Natural killer cell (primary cell): ENCODE results near the gene SH3BP4. TPM values are rescaled to one million over a fixed set of nuclear protein-coding genes. Genes with fewer than 3 reads are reported as not detected.

Source experiments
- ATAC-seq, 3 donors: fragments of 150-1000 bp in 2 of 3; fragments of 200-7000 bp in 1 of 3; cut with Tn5 transposase; 1 replicate in 1 of 3; 2 replicates in 2 of 3; pipeline ENCODE4 v1.10.0; 2021; ENCODE audit warnings: mild to moderate bottlenecking in 2 of 3, moderate library complexity in 2 of 3
- DNase-seq, 2 donors: peaks; one replicate each; pipeline versions ENCODE4 v3.0.0 to v3.0.0-alpha.2; 2013 to 2021; ENCODE audit warnings: mixed read lengths in 1 of 2
- H3K27ac ChIP-seq: one replicate; pipeline ENCODE4 v1.5.1; 2013; ENCODE audit warnings: mild to moderate bottlenecking, low read length
- H3K27me3 ChIP-seq: one replicate; pipeline ENCODE4 v1.6.1; 2013; ENCODE audit warnings: low read length; ENCODE audit not compliant: control insufficient read depth, insufficient read depth
- H3K36me3 ChIP-seq: one replicate; pipeline ENCODE4 v1.6.1; 2013; ENCODE audit warnings: low read length; ENCODE audit not compliant: control insufficient read depth, insufficient read depth
- H3K4me1 ChIP-seq: one replicate; pipeline ENCODE4 v1.6.1; 2013; ENCODE audit warnings: low read length; ENCODE audit not compliant: control insufficient read depth, insufficient read depth
- H3K4me3 ChIP-seq: one replicate; pipeline ENCODE4 v1.5.1; 2013; ENCODE audit warnings: low read length
- H3K9me3 ChIP-seq: one replicate; pipeline ENCODE4 v1.6.1; 2013; ENCODE audit warnings: low read length; ENCODE audit not compliant: control insufficient read depth, insufficient read depth
- H3K27ac Mint-ChIP-seq, 2 donors: one replicate each; pipeline ENCODE4 v1.8.0; 2022; ENCODE audit warnings: mild to moderate bottlenecking in 2 of 2, mixed read lengths in 2 of 2, moderate library complexity in 1 of 2
- H3K27me3 Mint-ChIP-seq, 2 donors: one replicate each; pipeline ENCODE4 v1.8.0; 2022; ENCODE audit warnings: low read depth in 2 of 2, mixed read lengths in 2 of 2
- H3K36me3 Mint-ChIP-seq: one replicate; pipeline ENCODE4 v1.8.0; 2022; ENCODE audit warnings: mixed read lengths
- H3K4me1 Mint-ChIP-seq, 2 donors: one replicate each; pipeline ENCODE4 v1.8.0; 2022; ENCODE audit warnings: mixed read lengths in 2 of 2
- H3K4me3 Mint-ChIP-seq: one replicate; pipeline ENCODE4 v1.8.0; 2022; ENCODE audit warnings: mild to moderate bottlenecking, moderate library complexity, mixed read lengths
- H3K9me3 Mint-ChIP-seq, 2 donors: one replicate each; pipeline ENCODE4 v1.8.0; 2022; ENCODE audit warnings: mixed read lengths in 2 of 2
- WGBS: methylation state at CpG from one replicate; pipeline ENCODE4 v1.1.7; 2013; ENCODE audit warnings: missing lambda C conversion rate; ENCODE audit not compliant: insufficient coverage; 5-methylcytosine and 5-hydroxymethylcytosine counted together
- intact Hi-C: fragments of 100-400 bp; cut with micrococcal nuclease; formaldehyde crosslinking; loops from one replicate; pipeline ENCODE4 v1.14.2; 2022
- total RNA-seq, 4 donors: library from RNA; stranded (reverse); fragments of 120-200 nt in 1 of 4; gene quantifications; one replicate each; pipeline versions ENCODE4 v1.2.3 to v1.2.4, GENCODE V29; 2013 to 2022
- TF ChIP-seq, protein P1 (sequence below): fragments of 200-600 bp; IDR thresholded peaks from one replicate; pipeline ENCODE4 v1.8.0; 2022; ENCODE audit warnings: antibody characterized with exemption

The SH3BP4 gene
- total RNA-seq, 3 donors from 2014 or later (not counting 1 experiment from before 2014, with no cell fraction given): 0.39 to 2.6 (median 1.0) TPM

DNA sequence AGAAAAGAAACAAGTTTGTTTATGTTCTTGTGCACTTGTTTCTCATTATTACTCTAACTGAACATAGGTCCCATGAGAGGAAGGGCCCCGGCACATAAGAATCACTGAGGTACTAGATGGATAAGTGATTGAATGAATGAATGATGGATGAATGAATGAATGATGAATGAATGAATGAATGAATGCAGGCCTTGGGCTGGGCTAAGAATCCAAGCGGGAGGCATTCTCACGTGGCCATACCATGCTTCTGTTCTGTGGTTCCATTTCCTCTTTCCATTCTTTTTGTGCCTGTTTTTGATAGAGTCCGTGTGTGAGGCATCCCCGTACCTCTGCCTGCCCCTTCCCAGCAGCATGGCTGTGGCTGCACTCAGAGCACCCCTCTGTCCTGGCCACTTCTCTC lies 94.8 kb downstream of the SH3BP4 start:
- Histone ChIP-seq H3K36me3 (no peaks in the 10 kb centered on the region), H3K9me3 (no peaks in the 10 kb centered on the region), H3K27me3 (no peaks in the 10 kb centered on the region), H3K4me3 (no peak overlapping the region), H3K27ac (no peak overlapping the region), H3K4me1 (peaks cover 49% of the 10 kb centered on the region)
- 87% methylated on average over 5 of the region's 5 CpGs for WGBS
- intact Hi-C loops: no loop called here
- no peak for ATAC-seq
- no peak for DNase-seq
- Mint-ChIP-seq H3K4me1 (peaks cover 15 to 31% of the 10 kb centered on the region in 2 donors), H3K9me3 (no peaks in the 10 kb centered on the region), H3K27me3 (peaks cover 4 to 22% of the 10 kb centered on the region in 2 donors), H3K27ac (no peak overlapping the region), H3K4me3 (no peak overlapping the region), H3K36me3 (no peaks in the 10 kb centered on the region)
- TF ChIP-seq, protein P1, sequence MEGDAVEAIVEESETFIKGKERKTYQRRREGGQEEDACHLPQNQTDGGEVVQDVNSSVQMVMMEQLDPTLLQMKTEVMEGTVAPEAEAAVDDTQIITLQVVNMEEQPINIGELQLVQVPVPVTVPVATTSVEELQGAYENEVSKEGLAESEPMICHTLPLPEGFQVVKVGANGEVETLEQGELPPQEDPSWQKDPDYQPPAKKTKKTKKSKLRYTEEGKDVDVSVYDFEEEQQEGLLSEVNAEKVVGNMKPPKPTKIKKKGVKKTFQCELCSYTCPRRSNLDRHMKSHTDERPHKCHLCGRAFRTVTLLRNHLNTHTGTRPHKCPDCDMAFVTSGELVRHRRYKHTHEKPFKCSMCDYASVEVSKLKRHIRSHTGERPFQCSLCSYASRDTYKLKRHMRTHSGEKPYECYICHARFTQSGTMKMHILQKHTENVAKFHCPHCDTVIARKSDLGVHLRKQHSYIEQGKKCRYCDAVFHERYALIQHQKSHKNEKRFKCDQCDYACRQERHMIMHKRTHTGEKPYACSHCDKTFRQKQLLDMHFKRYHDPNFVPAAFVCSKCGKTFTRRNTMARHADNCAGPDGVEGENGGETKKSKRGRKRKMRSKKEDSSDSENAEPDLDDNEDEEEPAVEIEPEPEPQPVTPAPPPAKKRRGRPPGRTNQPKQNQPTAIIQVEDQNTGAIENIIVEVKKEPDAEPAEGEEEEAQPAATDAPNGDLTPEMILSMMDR: no peak

DNA sequence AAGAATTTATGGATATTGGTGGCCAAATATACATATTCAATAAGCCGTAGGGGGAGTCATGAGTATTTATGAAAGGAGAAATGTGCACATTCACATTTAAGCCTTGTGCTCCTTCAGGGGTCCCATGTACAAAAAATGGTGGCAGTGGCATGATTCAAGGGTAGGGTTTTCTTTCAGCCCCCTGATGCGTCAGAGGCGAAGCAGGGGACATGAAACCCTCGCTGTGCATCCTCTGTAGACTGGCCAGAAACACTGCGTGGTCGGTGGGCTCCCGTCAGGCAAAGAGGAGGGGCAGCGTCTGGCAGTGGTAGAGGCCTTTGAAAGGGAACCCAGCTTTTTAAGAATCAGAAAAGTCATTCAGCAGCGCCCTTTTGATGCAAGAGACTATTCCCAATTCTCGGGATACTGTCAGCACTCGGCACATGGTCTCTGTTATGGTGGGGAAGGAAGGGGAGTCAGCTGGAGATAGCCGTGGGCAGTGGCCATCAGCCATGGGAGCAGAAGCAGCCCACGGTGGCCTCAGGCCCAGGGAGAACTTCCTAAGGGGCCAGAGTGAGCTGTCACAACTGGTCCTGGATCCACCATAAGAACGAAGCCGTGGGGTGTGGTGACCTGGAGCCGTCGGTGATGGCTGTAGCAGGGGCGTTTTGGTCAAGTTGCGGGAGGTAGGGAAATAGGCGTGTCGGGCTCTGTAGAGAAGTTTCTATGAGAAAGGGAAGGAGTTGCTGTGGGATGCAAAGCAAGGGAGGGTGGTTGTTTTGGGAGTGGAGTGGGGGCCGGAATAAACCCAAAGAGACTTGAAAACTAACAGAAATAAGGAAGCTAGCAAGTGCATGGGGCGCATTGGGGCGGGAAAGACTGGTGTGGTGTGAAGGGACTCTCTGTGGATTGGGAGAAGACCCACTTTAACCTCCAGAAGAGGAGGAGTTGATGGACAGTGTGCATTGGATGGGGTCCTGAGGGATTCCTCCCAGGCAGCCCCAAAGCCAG lies 95.6 kb downstream of the SH3BP4 start:
- H3K36me3 Mint-ChIP-seq: no peaks in the 10 kb centered on the region
- Histone ChIP-seq H3K36me3 (no peaks in the 10 kb centered on the region), H3K9me3 (no peaks in the 10 kb centered on the region), H3K27ac (no peak overlapping the region), H3K4me3 (no peak overlapping the region), H3K4me1 (peaks cover 49% of the 10 kb centered on the region), H3K27me3 (no peaks in the 10 kb centered on the region)
- DNase-seq: no peak
- H3K4me1 Mint-ChIP-seq: peaks cover 18 to 37% of the 10 kb centered on the region in 2 donors
- ATAC-seq: no peak
- TF ChIP-seq, protein P1: no peak
- peaks cover 4 to 22% of the 10 kb centered on the region in 2 donors for H3K27me3 Mint-ChIP-seq
- H3K27ac Mint-ChIP-seq: no peak overlapping the region
- no peaks in the 10 kb centered on the region for H3K9me3 Mint-ChIP-seq
- H3K4me3 Mint-ChIP-seq: no peak overlapping the region
- 91% methylated on average over 24 of the region's 24 CpGs for WGBS
- intact Hi-C loops: no loop called here

- 68% methylated on average over 6 of the region's 7 CpGs for WGBS
- TF ChIP-seq, protein P1: no peak
- Mint-ChIP-seq H3K4me1 (peaks cover 18 to 37% of the 10 kb centered on the region in 2 donors), H3K27ac (no peak overlapping the region), H3K4me3 (no peak overlapping the region), H3K9me3 (no peaks in the 10 kb centered on the region), H3K36me3 (no peaks in the 10 kb centered on the region), H3K27me3 (peaks cover 4 to 22% of the 10 kb centered on the region in 2 donors)
- no peaks in the 10 kb centered on the region for H3K36me3 ChIP-seq
- no peaks in the 10 kb centered on the region for H3K9me3 ChIP-seq
- H3K27ac ChIP-seq: no peak overlapping the region
- H3K27me3 ChIP-seq: no peaks in the 10 kb centered on the region
- ATAC-seq (no peak), DNase-seq (no peak)
- no peak overlapping the region for H3K4me3 ChIP-seq
- H3K4me1 ChIP-seq: peaks cover 49% of the 10 kb centered on the region
- intact Hi-C loops: no loop called here
These were observed 96.7 kb downstream of the SH3BP4 start for GRCh38 chr2:235048549-235048948.
